Neutrophil (primary cell): Measurements from ENCODE around the gene GPATCH4.
"Not testable (repeated sequence)": the region's sequence is repeated elsewhere in the genome, so short reads cannot be mapped to it uniquely, and the experiment has no call there.

Experiments used
- H3K27ac ChIP-seq: fragments of 200-600 bp; sonication (generic); 2 replicates; pipeline ENCODE4 v1.5.1; 2016; ENCODE audit warnings: mild to moderate bottlenecking, moderate library complexity
- H3K27me3 ChIP-seq: fragments of 200-600 bp; sonication (generic); 2 replicates; pipeline ENCODE4 v1.6.0; 2016; ENCODE audit warnings: mild to moderate bottlenecking
- H3K36me3 ChIP-seq: fragments of 200-600 bp; sonication (generic); 2 replicates; pipeline ENCODE4 v1.5.1; 2017
- H3K4me1 ChIP-seq, 2 experiments: fragments of 200-600 bp in 1 of 2; sonication (generic) in 1 of 2; 1 replicate in 1 of 2; 2 replicates in 1 of 2; pipeline versions ENCODE4 v1.5.1 to v1.6.1; 2013 to 2016; ENCODE audit warnings: low read depth in 1 of 2, low read length in 1 of 2, mild to moderate bottlenecking in 1 of 2, moderate library complexity in 1 of 2; ENCODE audit not compliant: control insufficient read depth in 1 of 2, insufficient read depth in 1 of 2
- H3K4me3 ChIP-seq, 2 experiments: fragments of 200-600 bp in 1 of 2; sonication (generic) in 1 of 2; 1 replicate in 1 of 2; 2 replicates in 1 of 2; pipeline ENCODE4 v1.5.1; 2013 to 2016; ENCODE audit warnings: low read depth in 1 of 2, low read length in 1 of 2, mild to moderate bottlenecking in 1 of 2, moderate library complexity in 1 of 2
- H3K9me3 ChIP-seq: fragments of 200-600 bp; sonication (generic); 2 replicates; pipeline ENCODE4 v1.5.1; 2016
- CTCF ChIP-seq: fragments of 200-600 bp; sonication (generic); IDR thresholded peaks from 2 replicates; pipeline ENCODE4 v1.5.1; 2016; ENCODE audit warnings: antibody characterized with exemption

GPATCH4 gene

GRCh38 chr1:156638189-156638985, 37.1 kb upstream of the GPATCH4 start:
- Histone ChIP-seq H3K27ac (no peak overlapping the region), H3K4me1 (no peaks in the 10 kb centered on the region), H3K4me3 (no peak overlapping the region), H3K27me3 (peaks cover 97% of the 10 kb centered on the region), H3K36me3 (no peaks in the 10 kb centered on the region), H3K9me3 (no peaks in the 10 kb centered on the region)
- TF ChIP-seq CTCF: no peak

GRCh38 chr1:156632355-156632754, 31.1 kb upstream of the GPATCH4 start:
- H3K27me3 ChIP-seq: peaks cover 97% of the 10 kb centered on the region
- no peak overlapping the region for H3K27ac ChIP-seq
- H3K9me3 ChIP-seq: no peaks in the 10 kb centered on the region
- no peaks in the 10 kb centered on the region for H3K4me1 ChIP-seq
- no peaks in the 10 kb centered on the region for H3K36me3 ChIP-seq
- no peak for TF ChIP-seq CTCF
- H3K4me3 ChIP-seq: no peak overlapping the region

- H3K4me3 ChIP-seq, H3K36me3 ChIP-seq, H3K27ac ChIP-seq, H3K4me1 ChIP-seq, H3K9me3 ChIP-seq: not testable (repeated sequence)
- peaks cover 100% of the 10 kb centered on the region for H3K27me3 ChIP-seq
Observed at GRCh38 chr1:156631152-156631551, 29.9 kb upstream of the GPATCH4 start.

- Histone ChIP-seq H3K4me1 (peaks cover 0 to 8% of the 10 kb centered on the region in 2 experiments), H3K9me3 (no peaks in the 10 kb centered on the region), H3K27ac (no peak overlapping the region), H3K27me3 (peaks cover 100% of the 10 kb centered on the region), H3K4me3 (no peak overlapping the region), H3K36me3 (no peaks in the 10 kb centered on the region)
- no peak for TF ChIP-seq CTCF
Observed at GRCh38 chr1:156629823-156630449, 28.7 kb upstream of the GPATCH4 start.

- no peak for TF ChIP-seq CTCF
- Histone ChIP-seq H3K27ac (no peak overlapping the region), H3K36me3 (no peaks in the 10 kb centered on the region), H3K4me3 (no peak overlapping the region), H3K9me3 (no peaks in the 10 kb centered on the region), H3K4me1 (peaks cover 0 to 14% of the 10 kb centered on the region in 2 experiments), H3K27me3 (peaks cover 100% of the 10 kb centered on the region)
Observed at GRCh38 chr1:156627313-156627880, 26.1 kb upstream of the GPATCH4 start.

GRCh38 chr1:156626079-156626438, 24.8 kb upstream of the GPATCH4 start:
- Histone ChIP-seq H3K27ac (no peak overlapping the region), H3K9me3 (no peaks in the 10 kb centered on the region), H3K27me3 (peaks cover 100% of the 10 kb centered on the region), H3K4me1 (peaks cover 0 to 14% of the 10 kb centered on the region in 2 experiments), H3K4me3 (no peak overlapping the region), H3K36me3 (no peaks in the 10 kb centered on the region)
- no peak for TF ChIP-seq CTCF
